Urothelium cell line (cell line): ENCODE data around the gene ATL1.

ENCODE experiments used
- DNase-seq: peaks from one replicate; pipeline ENCODE4 v3.0.0; 2011; ENCODE audit warnings: low spot score, mixed read lengths
- FAIRE-seq: peaks from 2 replicates; lab custom pipeline; 2011; peaks lifted over from hg19 to GRCh38; lab: Jason Lieb, UNC

ATL1 gene

GRCh38 chr14:50559990-50560930 lies at the start of gene ATL1:
Gene ATL1 (plus strand): TSS chr14:50560145. CDS start chr14:50560266, 121 bp downstream.
- FAIRE-seq (peak; percentile 98), DNase-seq (peak; percentile 94)

GRCh38 chr14:50510157-50510556 lies 49.8 kb upstream of the ATL1 start:
- FAIRE-seq (no peak), DNase-seq (no peak)

GRCh38 chr14:50512463-50512862 lies 47.5 kb upstream of the ATL1 start:
- no peak for FAIRE-seq
- DNase-seq: no peak

- no peak for DNase-seq
These were observed 43.9 kb upstream of the ATL1 start for GRCh38 chr14:50516091-50516490.

GRCh38 chr14:50520947-50521815 lies 38.8 kb upstream of the ATL1 start:
- FAIRE-seq: peak; percentile 79

More at GRCh38 chr14:50516091-50516490, 43.9 kb upstream of the ATL1 start:
- FAIRE-seq: no peak

GRCh38 chr14:50521912-50522341 lies 38.0 kb upstream of the ATL1 start:
- no peak for DNase-seq
- no peak for FAIRE-seq

More at GRCh38 chr14:50520947-50521815, 38.8 kb upstream of the ATL1 start:
- DNase-seq: peak; percentile 57

- no peak for FAIRE-seq
These were observed 36.5 kb upstream of the ATL1 start for GRCh38 chr14:50523271-50524041.

GRCh38 chr14:50524060-50524459 lies 35.9 kb upstream of the ATL1 start:
- DNase-seq (no peak), FAIRE-seq (no peak)

More at GRCh38 chr14:50523271-50524041, 36.5 kb upstream of the ATL1 start:
- no peak for DNase-seq

- FAIRE-seq (no peak), DNase-seq (no peak)
These were observed 35.0 kb upstream of the ATL1 start for GRCh38 chr14:50524731-50525515.

- FAIRE-seq: no peak
- no peak for DNase-seq
These were observed 31.9 kb upstream of the ATL1 start for GRCh38 chr14:50528000-50528399.

- DNase-seq (no peak), FAIRE-seq (peak; percentile 62)
These were observed 30.4 kb upstream of the ATL1 start for GRCh38 chr14:50529288-50530179.

- no peak for FAIRE-seq
- no peak for DNase-seq
These were observed 29.6 kb upstream of the ATL1 start for GRCh38 chr14:50530358-50530757.

GRCh38 chr14:50530794-50531365 lies 29.1 kb upstream of the ATL1 start:
- no peak for DNase-seq
- no peak for FAIRE-seq

- DNase-seq (peak; percentile 60), FAIRE-seq (no peak)
These were observed 28.1 kb upstream of the ATL1 start for GRCh38 chr14:50531595-50532501.

- FAIRE-seq (peak; percentile 99), DNase-seq (peak; percentile 98)
These were observed 27.3 kb upstream of the ATL1 start, which contains the start of gene MAP4K5 for GRCh38 chr14:50532502-50533240. Gene MAP4K5 (minus strand): TSS chr14:50532569. CDS start chr14:50532049, 520 bp downstream.

GRCh38 chr14:50533241-50533705 lies 26.7 kb upstream of the ATL1 start:
- FAIRE-seq: no peak
- no peak for DNase-seq
